ENCODE data around the gene HMCN1. TPM values are rescaled to one million over a fixed set of nuclear protein-coding genes. Genes with fewer than 3 reads are reported as not detected.

HMCN1 gene
- total and polyA plus RNA-seq, 2 donors = 0.50 to 0.85 TPM

GRCh38 chr1:186104459-186104858 is 370.3 kb downstream of the HMCN1 start:
- Histone ChIP-seq H3K36me3 (ENCODE audit: control insufficient read depth in 2 of 2, insufficient read depth in 2 of 2, low read length in 1 of 2) (no peaks in the 10 kb centered on the region), H3K4me1 (ENCODE audit: control insufficient read depth in 2 of 2, insufficient read depth in 2 of 2, low read length in 2 of 2) (no peaks in the 10 kb centered on the region), H3K4me3 (ENCODE audit: low read length in 2 of 2) (no peak overlapping the region), H3K27ac (ENCODE audit: low read depth in 1 of 2, low read length in 1 of 2) (no peak overlapping the region), H3K9me3 (ENCODE audit: control insufficient read depth in 2 of 2, insufficient read depth in 1 of 2, low read length in 1 of 2) (no peaks in the 10 kb centered on the region), H3K27me3 (ENCODE audit: control insufficient read depth in 2 of 2, insufficient read depth in 1 of 2, low read length in 1 of 2) (no peaks in the 10 kb centered on the region)
- no peak for DNase-seq (ENCODE audit: low read depth in 6 of 9, low spot score in 9 of 9)
- 91% methylated on average over 1 of the region's 1 CpG for WGBS

DNA sequence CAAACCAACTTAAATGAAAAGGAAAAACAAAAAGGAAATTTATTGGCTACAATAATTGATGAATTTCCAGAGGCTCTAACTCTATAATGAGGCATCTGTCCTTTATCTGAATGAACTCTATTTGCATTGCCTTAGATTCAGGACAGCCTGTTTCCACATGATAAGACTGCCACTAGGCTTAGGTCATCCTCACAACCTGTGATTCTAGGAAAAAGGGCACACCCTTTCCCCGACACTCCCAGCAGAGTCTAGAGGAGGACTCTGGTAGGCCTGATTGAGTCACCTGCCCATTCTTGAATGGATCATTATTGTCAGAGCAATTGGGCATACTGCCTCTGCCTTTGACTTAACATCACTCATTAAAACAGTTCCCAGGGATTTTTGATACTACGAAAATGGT is 378.1 kb downstream of the HMCN1 start:
- no peaks in the 10 kb centered on the region for H3K27me3 ChIP-seq (ENCODE audit: control insufficient read depth in 2 of 2, insufficient read depth in 1 of 2, low read length in 1 of 2)
- H3K27ac ChIP-seq (ENCODE audit: low read depth in 1 of 2, low read length in 1 of 2) = no peak overlapping the region
- no peaks in the 10 kb centered on the region for H3K9me3 ChIP-seq (ENCODE audit: control insufficient read depth in 2 of 2, insufficient read depth in 1 of 2, low read length in 1 of 2)
- DNase-seq (ENCODE audit: low read depth in 6 of 9, low spot score in 9 of 9) = no peak
- no peaks in the 10 kb centered on the region for H3K4me1 ChIP-seq (ENCODE audit: control insufficient read depth in 2 of 2, insufficient read depth in 2 of 2, low read length in 2 of 2)
- no peaks in the 10 kb centered on the region for H3K36me3 ChIP-seq (ENCODE audit: control insufficient read depth in 2 of 2, insufficient read depth in 2 of 2, low read length in 1 of 2)
- H3K4me3 ChIP-seq (ENCODE audit: low read length in 2 of 2) = no peak overlapping the region
- 96% methylated on average over 2 of the region's 2 CpGs for WGBS

GRCh38 chr1:186113461-186113860 is 379.3 kb downstream of the HMCN1 start:
- Histone ChIP-seq H3K27ac (ENCODE audit: low read depth in 1 of 2, low read length in 1 of 2) (no peak overlapping the region), H3K4me1 (ENCODE audit: control insufficient read depth in 2 of 2, insufficient read depth in 2 of 2, low read length in 2 of 2) (no peaks in the 10 kb centered on the region), H3K27me3 (ENCODE audit: control insufficient read depth in 2 of 2, insufficient read depth in 1 of 2, low read length in 1 of 2) (no peaks in the 10 kb centered on the region), H3K4me3 (ENCODE audit: low read length in 2 of 2) (no peak overlapping the region), H3K9me3 (ENCODE audit: control insufficient read depth in 2 of 2, insufficient read depth in 1 of 2, low read length in 1 of 2) (no peaks in the 10 kb centered on the region), H3K36me3 (ENCODE audit: control insufficient read depth in 2 of 2, insufficient read depth in 2 of 2, low read length in 1 of 2) (no peaks in the 10 kb centered on the region)
- DNase-seq (ENCODE audit: low read depth in 6 of 9, low spot score in 9 of 9) = no peak

DNA sequence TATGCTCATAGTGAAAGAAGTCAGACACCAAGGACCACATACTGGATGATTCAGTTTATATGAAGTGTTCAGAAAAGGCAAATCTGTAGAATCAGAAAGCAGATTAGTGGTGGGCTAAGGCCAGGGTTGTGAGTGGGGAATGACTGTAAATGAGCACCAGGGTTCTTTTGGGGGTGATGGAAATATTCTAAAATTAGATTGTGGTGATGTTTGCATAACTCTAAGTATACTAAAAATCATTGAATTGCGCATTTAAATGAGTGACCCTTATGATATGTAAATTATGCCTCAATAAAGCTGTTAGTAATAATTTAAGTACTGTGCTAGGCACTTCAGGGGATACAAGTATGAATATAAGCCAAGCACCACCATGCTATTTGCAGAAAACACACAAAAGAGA is 384.5 kb downstream of the HMCN1 start:
- 97% methylated on average over 1 of the region's 1 CpG for WGBS
- H3K4me3 ChIP-seq (ENCODE audit: low read length in 2 of 2) = no peak overlapping the region
- H3K9me3 ChIP-seq (ENCODE audit: control insufficient read depth in 2 of 2, insufficient read depth in 1 of 2, low read length in 1 of 2) = no peaks in the 10 kb centered on the region
- H3K27ac ChIP-seq (ENCODE audit: low read depth in 1 of 2, low read length in 1 of 2) = no peak overlapping the region
- H3K36me3 ChIP-seq (ENCODE audit: control insufficient read depth in 2 of 2, insufficient read depth in 2 of 2, low read length in 1 of 2) = no peaks in the 10 kb centered on the region
- H3K27me3 ChIP-seq (ENCODE audit: control insufficient read depth in 2 of 2, insufficient read depth in 1 of 2, low read length in 1 of 2) = no peaks in the 10 kb centered on the region
- H3K4me1 ChIP-seq (ENCODE audit: control insufficient read depth in 2 of 2, insufficient read depth in 2 of 2, low read length in 2 of 2) = no peaks in the 10 kb centered on the region
- DNase-seq (ENCODE audit: low read depth in 6 of 9, low spot score in 9 of 9) = no peak

DNA sequence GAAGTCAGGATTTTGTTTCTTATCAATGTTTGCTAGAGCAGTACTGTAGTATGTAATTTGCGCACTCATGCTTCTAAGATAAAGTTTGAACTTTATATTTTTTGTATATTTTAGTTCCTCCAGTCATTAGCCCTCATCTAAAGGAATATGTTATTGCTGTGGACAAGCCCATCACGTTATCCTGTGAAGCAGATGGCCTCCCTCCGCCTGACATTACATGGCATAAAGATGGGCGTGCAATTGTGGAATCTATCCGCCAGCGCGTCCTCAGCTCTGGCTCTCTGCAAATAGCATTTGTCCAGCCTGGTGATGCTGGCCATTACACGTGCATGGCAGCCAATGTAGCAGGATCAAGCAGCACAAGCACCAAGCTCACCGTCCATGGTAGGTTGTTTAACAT is 388.6 kb downstream of the HMCN1 start:
- no peaks in the 10 kb centered on the region for H3K4me1 ChIP-seq (ENCODE audit: control insufficient read depth in 2 of 2, insufficient read depth in 2 of 2, low read length in 2 of 2)
- WGBS = 95% methylated on average over 9 of the region's 9 CpGs

GRCh38 chr1:186125035-186125434 is 390.8 kb downstream of the HMCN1 start:
- Histone ChIP-seq H3K27ac (ENCODE audit: low read depth in 1 of 2, low read length in 1 of 2) (no peak overlapping the region), H3K27me3 (ENCODE audit: control insufficient read depth in 2 of 2, insufficient read depth in 1 of 2, low read length in 1 of 2) (no peaks in the 10 kb centered on the region), H3K9me3 (ENCODE audit: control insufficient read depth in 2 of 2, insufficient read depth in 1 of 2, low read length in 1 of 2) (no peaks in the 10 kb centered on the region), H3K4me3 (ENCODE audit: low read length in 2 of 2) (no peak overlapping the region), H3K36me3 (ENCODE audit: control insufficient read depth in 2 of 2, insufficient read depth in 2 of 2, low read length in 1 of 2) (no peaks in the 10 kb centered on the region), H3K4me1 (ENCODE audit: control insufficient read depth in 2 of 2, insufficient read depth in 2 of 2, low read length in 2 of 2) (no peaks in the 10 kb centered on the region)
- DNase-seq (ENCODE audit: low read depth in 6 of 9, low spot score in 9 of 9) = no peak
- WGBS = 94% methylated on average over 4 of the region's 4 CpGs

More for the DNA sequence above, 388.6 kb downstream of the HMCN1 start:
- Histone ChIP-seq H3K27ac (ENCODE audit: low read depth in 1 of 2, low read length in 1 of 2) (no peak overlapping the region), H3K36me3 (ENCODE audit: control insufficient read depth in 2 of 2, insufficient read depth in 2 of 2, low read length in 1 of 2) (no peaks in the 10 kb centered on the region), H3K9me3 (ENCODE audit: control insufficient read depth in 2 of 2, insufficient read depth in 1 of 2, low read length in 1 of 2) (no peaks in the 10 kb centered on the region), H3K27me3 (ENCODE audit: control insufficient read depth in 2 of 2, insufficient read depth in 1 of 2, low read length in 1 of 2) (no peaks in the 10 kb centered on the region), H3K4me3 (ENCODE audit: low read length in 2 of 2) (no peak overlapping the region)
- no peak for DNase-seq (ENCODE audit: low read depth in 6 of 9, low spot score in 9 of 9)

DNA sequence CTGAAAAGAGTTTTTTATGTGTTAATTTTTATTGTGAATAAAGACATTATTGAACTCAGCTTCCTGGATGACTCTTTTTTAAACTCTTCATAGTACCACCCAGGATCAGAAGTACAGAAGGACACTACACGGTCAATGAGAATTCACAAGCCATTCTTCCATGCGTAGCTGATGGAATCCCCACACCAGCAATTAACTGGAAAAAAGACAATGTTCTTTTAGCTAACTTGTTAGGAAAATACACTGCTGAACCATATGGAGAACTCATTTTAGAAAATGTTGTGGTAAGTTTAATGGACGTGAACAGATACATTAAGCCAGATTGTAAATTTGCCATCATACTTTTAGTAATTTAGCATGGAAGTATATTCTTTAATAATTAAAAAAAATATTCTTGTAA is 391.3 kb downstream of the HMCN1 start:
- Histone ChIP-seq H3K4me1 (ENCODE audit: control insufficient read depth in 2 of 2, insufficient read depth in 2 of 2, low read length in 2 of 2) (no peaks in the 10 kb centered on the region), H3K27ac (ENCODE audit: low read depth in 1 of 2, low read length in 1 of 2) (no peak overlapping the region), H3K9me3 (ENCODE audit: control insufficient read depth in 2 of 2, insufficient read depth in 1 of 2, low read length in 1 of 2) (no peaks in the 10 kb centered on the region), H3K27me3 (ENCODE audit: control insufficient read depth in 2 of 2, insufficient read depth in 1 of 2, low read length in 1 of 2) (no peaks in the 10 kb centered on the region), H3K36me3 (ENCODE audit: control insufficient read depth in 2 of 2, insufficient read depth in 2 of 2, low read length in 1 of 2) (no peaks in the 10 kb centered on the region), H3K4me3 (ENCODE audit: low read length in 2 of 2) (no peak overlapping the region)
- 95% methylated on average over 3 of the region's 3 CpGs for WGBS
- no peak for DNase-seq (ENCODE audit: low read depth in 6 of 9, low spot score in 9 of 9)

- no peaks in the 10 kb centered on the region for H3K36me3 ChIP-seq (ENCODE audit: control insufficient read depth in 2 of 2, insufficient read depth in 2 of 2, low read length in 1 of 2)
- no peak for DNase-seq (ENCODE audit: low read depth in 6 of 9, low spot score in 9 of 9)
- no peak overlapping the region for H3K27ac ChIP-seq (ENCODE audit: low read depth in 1 of 2, low read length in 1 of 2)
- H3K4me1 ChIP-seq (ENCODE audit: control insufficient read depth in 2 of 2, insufficient read depth in 2 of 2, low read length in 2 of 2) = no peaks in the 10 kb centered on the region
- no peaks in the 10 kb centered on the region for H3K9me3 ChIP-seq (ENCODE audit: control insufficient read depth in 2 of 2, insufficient read depth in 1 of 2, low read length in 1 of 2)
- 93% methylated on average over 4 of the region's 4 CpGs for WGBS
- no peak overlapping the region for H3K4me3 ChIP-seq (ENCODE audit: low read length in 2 of 2)
- H3K27me3 ChIP-seq (ENCODE audit: control insufficient read depth in 2 of 2, insufficient read depth in 1 of 2, low read length in 1 of 2) = no peaks in the 10 kb centered on the region
These were observed 395.6 kb downstream of the HMCN1 start for GRCh38 chr1:186129758-186130157.

GRCh38 chr1:186139115-186139514 is 404.9 kb downstream of the HMCN1 start:
- no peaks in the 10 kb centered on the region for H3K4me1 ChIP-seq (ENCODE audit: control insufficient read depth in 2 of 2, insufficient read depth in 2 of 2, low read length in 2 of 2)
- no peaks in the 10 kb centered on the region for H3K9me3 ChIP-seq (ENCODE audit: control insufficient read depth in 2 of 2, insufficient read depth in 1 of 2, low read length in 1 of 2)
- no peaks in the 10 kb centered on the region for H3K27me3 ChIP-seq (ENCODE audit: control insufficient read depth in 2 of 2, insufficient read depth in 1 of 2, low read length in 1 of 2)
- DNase-seq (ENCODE audit: low read depth in 6 of 9, low spot score in 9 of 9) = no peak
- no peak overlapping the region for H3K4me3 ChIP-seq (ENCODE audit: low read length in 2 of 2)
- no peaks in the 10 kb centered on the region for H3K36me3 ChIP-seq (ENCODE audit: control insufficient read depth in 2 of 2, insufficient read depth in 2 of 2, low read length in 1 of 2)
- WGBS = 93% methylated on average over 4 of the region's 4 CpGs
- no peak overlapping the region for H3K27ac ChIP-seq (ENCODE audit: low read depth in 1 of 2, low read length in 1 of 2)

GRCh38 chr1:186139701-186140100 is 405.5 kb downstream of the HMCN1 start:
- 91% methylated on average over 3 of the region's 3 CpGs for WGBS
- H3K4me3 ChIP-seq (ENCODE audit: low read length in 2 of 2) = no peak overlapping the region
- no peaks in the 10 kb centered on the region for H3K4me1 ChIP-seq (ENCODE audit: control insufficient read depth in 2 of 2, insufficient read depth in 2 of 2, low read length in 2 of 2)
- H3K27ac ChIP-seq (ENCODE audit: low read depth in 1 of 2, low read length in 1 of 2) = no peak overlapping the region
- no peaks in the 10 kb centered on the region for H3K36me3 ChIP-seq (ENCODE audit: control insufficient read depth in 2 of 2, insufficient read depth in 2 of 2, low read length in 1 of 2)
- no peaks in the 10 kb centered on the region for H3K27me3 ChIP-seq (ENCODE audit: control insufficient read depth in 2 of 2, insufficient read depth in 1 of 2, low read length in 1 of 2)
- H3K9me3 ChIP-seq (ENCODE audit: control insufficient read depth in 2 of 2, insufficient read depth in 1 of 2, low read length in 1 of 2) = no peaks in the 10 kb centered on the region
- DNase-seq (ENCODE audit: low read depth in 6 of 9, low spot score in 9 of 9) = no peak
